GM12801 (cell line): ENCODE results near the gene SPDL1.

Source experiments
- TF ChIP-seq, protein P1 (sequence below): IDR thresholded peaks from one replicate; pipeline ENCODE4 v1.5.1; 2011; ENCODE audit warnings: control low read depth; ENCODE audit not compliant: insufficient read length; ENCODE audit errors: extremely low read depth

The SPDL1 gene

DNA sequence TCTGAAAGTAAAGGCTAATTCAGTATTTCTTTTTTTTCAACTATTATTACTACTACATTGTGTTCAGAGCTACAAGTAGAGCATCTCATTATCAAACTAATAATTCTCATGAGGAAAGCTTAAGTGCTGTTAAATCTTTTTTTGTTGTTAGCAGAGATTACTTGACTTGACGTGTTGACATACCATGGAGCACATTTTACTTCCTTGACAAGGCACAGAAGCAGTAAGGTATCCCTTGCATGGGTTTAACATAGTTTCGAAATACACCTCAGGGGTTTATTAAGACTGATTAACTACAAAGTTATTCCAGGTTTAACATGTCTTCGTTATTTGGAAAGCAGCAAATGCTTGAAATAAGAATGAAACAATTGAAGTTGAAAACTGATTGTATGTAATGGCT is 7.0 kb downstream of the SPDL1 start:
- TF ChIP-seq, protein P1, sequence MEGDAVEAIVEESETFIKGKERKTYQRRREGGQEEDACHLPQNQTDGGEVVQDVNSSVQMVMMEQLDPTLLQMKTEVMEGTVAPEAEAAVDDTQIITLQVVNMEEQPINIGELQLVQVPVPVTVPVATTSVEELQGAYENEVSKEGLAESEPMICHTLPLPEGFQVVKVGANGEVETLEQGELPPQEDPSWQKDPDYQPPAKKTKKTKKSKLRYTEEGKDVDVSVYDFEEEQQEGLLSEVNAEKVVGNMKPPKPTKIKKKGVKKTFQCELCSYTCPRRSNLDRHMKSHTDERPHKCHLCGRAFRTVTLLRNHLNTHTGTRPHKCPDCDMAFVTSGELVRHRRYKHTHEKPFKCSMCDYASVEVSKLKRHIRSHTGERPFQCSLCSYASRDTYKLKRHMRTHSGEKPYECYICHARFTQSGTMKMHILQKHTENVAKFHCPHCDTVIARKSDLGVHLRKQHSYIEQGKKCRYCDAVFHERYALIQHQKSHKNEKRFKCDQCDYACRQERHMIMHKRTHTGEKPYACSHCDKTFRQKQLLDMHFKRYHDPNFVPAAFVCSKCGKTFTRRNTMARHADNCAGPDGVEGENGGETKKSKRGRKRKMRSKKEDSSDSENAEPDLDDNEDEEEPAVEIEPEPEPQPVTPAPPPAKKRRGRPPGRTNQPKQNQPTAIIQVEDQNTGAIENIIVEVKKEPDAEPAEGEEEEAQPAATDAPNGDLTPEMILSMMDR = no peak

GRCh38 chr5:169591636-169592035 is 8.1 kb downstream of the SPDL1 start:
- TF ChIP-seq, protein P1 = no peak

- TF ChIP-seq, protein P1 = no peak
Observed at GRCh38 chr5:169592937-169593650, 9.5 kb downstream of the SPDL1 start.

DNA sequence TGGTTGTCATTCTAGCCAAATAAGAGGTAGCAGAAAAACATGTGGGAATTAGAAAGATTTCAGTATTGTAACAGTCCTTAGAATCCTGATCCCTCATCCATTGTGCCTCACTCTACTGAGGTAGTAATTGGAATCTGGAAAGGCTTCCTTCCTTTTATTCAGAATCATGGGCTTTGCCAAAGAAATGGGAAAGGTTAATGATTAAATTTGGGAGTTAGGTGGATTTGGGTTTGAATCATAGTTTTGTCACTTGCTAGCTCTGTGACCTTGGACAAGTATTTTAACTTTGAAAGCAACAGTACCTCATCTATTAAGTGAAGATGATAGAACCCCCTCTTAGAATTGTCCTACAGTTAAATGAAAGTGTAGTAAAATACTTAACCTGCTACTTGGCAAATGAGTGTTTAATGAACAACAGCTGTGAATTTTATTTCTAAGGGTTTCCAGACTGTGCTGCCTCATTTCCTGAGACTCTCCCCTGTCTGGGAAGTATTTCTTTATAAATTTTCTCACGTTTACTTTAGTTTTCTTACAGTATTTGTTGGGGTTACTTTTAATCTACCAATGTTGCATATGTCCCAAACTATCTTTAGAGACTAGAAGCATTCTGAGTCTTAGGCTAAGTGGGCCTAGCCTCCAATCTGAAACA is 11.7 kb downstream of the SPDL1 start:
- TF ChIP-seq, protein P1 = no peak

- TF ChIP-seq, protein P1 = no peak
Observed at GRCh38 chr5:169599451-169599850, 15.9 kb downstream of the SPDL1 start.

DNA sequence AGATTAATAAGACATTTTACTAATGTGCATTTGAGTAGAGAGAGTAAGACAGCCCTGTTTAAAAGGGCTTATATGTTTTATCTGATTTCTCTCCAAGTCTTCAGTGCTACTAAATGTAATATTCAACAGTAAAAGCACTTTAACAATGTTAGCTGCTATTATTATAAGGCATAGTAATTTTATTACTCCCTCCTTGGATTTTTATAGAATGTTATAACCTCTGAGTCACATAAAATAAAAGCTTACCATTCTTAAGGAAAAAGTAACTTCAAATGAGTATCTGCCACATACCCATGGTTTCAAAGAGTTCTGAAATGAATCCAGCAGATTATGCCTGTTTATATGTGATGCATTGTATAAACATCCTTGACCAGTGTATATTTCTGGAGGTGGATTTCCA is 19.0 kb downstream of the SPDL1 start:
- TF ChIP-seq, protein P1 = no peak

DNA sequence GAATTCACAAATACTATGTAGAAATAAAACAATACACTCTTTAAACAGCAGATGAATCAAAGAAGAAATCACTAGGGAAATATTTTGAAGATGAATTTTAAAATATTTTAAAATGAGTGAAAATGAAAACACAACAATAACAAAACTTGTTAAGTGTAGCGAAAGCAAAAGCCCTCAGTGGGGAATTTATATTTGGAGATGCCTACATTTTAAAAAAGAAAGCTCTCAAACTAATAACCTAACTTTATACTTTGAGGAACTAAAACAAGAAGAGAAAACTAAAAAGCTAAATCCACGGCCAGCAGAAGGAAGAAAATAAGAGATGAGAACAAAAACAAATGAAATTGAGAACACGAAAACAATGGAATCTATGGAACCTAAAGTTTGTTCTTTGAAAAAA is 22.7 kb downstream of the SPDL1 start:
- TF ChIP-seq, protein P1 = no peak
